Measurements from ENCODE around the gene SPECC1L. TPM values are rescaled to one million over a fixed set of nuclear protein-coding genes. Genes with fewer than 3 reads are reported as not detected.
"Not testable (repeated sequence)": the region's sequence is repeated elsewhere in the genome, so short reads cannot be mapped to it uniquely, and the experiment has no call there.

Gene SPECC1L
- total and polyA plus RNA-seq, 8 donors: 6.0 to 53.1 (median 21.8) TPM

- H3K4me1 ChIP-seq: peaks cover 4 to 64% (median 37%) of the 10 kb centered on the region in 4 donors
- no peak for TF ChIP-seq POLR2AphosphoS5 (IDR thresholded peaks at IDR 0.05)
- no peak for TF ChIP-seq POLR2A (IDR thresholded peaks at IDR 0.05)
- TF ChIP-seq CTCF (IDR thresholded peaks at IDR 0.05): no peak
- TF ChIP-seq EP300 (IDR thresholded peaks at IDR 0.05): no peak
- no peaks in the 10 kb centered on the region for H3K27me3 ChIP-seq
- no peak for DNase-seq
- H3K27ac ChIP-seq: no peak overlapping the region
- H3K36me3 ChIP-seq: no peaks in the 10 kb centered on the region
- H3K4me3 ChIP-seq: no peak overlapping the region
- WGBS, 5 donors: 69 to 79% (median 72%) methylated on average over 2 of the region's 2 CpGs
- intact Hi-C loops (cut with DNase I; ENCODE audit: low total_unique reads): no loop called here
- no peaks in the 10 kb centered on the region for H3K9me3 ChIP-seq
These were observed 14.1 kb downstream of the SPECC1L start for GRCh38 chr22:24284747-24285203.

GRCh38 chr22:24285245-24285644 lies 14.6 kb downstream of the SPECC1L start:
- TF ChIP-seq POLR2AphosphoS5 (IDR thresholded peaks at IDR 0.05) (no peak), EP300 (IDR thresholded peaks at IDR 0.05) (no peak), CTCF (IDR thresholded peaks at IDR 0.05) (no peak), POLR2A (IDR thresholded peaks at IDR 0.05) (no peak)
- 58 to 70% (median 65%) methylated on average over 4 of the region's 4 CpGs for WGBS, 5 donors
- H3K27me3 ChIP-seq: no peaks in the 10 kb centered on the region
- no peak overlapping the region for H3K4me3 ChIP-seq
- no peak overlapping the region for H3K27ac ChIP-seq
- no peaks in the 10 kb centered on the region for H3K36me3 ChIP-seq
- intact Hi-C loops (cut with DNase I; ENCODE audit: low total_unique reads): no loop called here
- no peaks in the 10 kb centered on the region for H3K9me3 ChIP-seq
- no peak for DNase-seq
- peaks cover 9 to 69% (median 42%) of the 10 kb centered on the region in 4 donors for H3K4me1 ChIP-seq

GRCh38 chr22:24287212-24287611 lies 16.6 kb downstream of the SPECC1L start:
- H3K9me3 ChIP-seq; intact Hi-C loops (cut with DNase I; ENCODE audit: low total_unique reads); H3K27me3 ChIP-seq; H3K36me3 ChIP-seq; H3K27ac ChIP-seq; H3K4me3 ChIP-seq; DNase-seq: not testable (repeated sequence)
- 74 to 95% (median 88%) methylated on average over 3 to 8 of the region's 9 CpGs for WGBS, 5 donors
- peaks cover 16 to 86% (median 53%) of the 10 kb centered on the region in 4 donors for H3K4me1 ChIP-seq

- H3K36me3 ChIP-seq; intact Hi-C loops (cut with DNase I; ENCODE audit: low total_unique reads); H3K9me3 ChIP-seq; DNase-seq; H3K27me3 ChIP-seq; H3K4me3 ChIP-seq: not testable (repeated sequence)
- H3K4me1 ChIP-seq: peaks cover 18 to 83% (median 54%) of the 10 kb centered on the region in 4 donors
- 74 to 86% (median 80%) methylated on average over 5 to 6 of the region's 6 CpGs for WGBS, 5 donors
- peak overlapping the region in 3 of 5 donors; percentile 10 to 71 (median 69) for H3K27ac ChIP-seq
These were observed 17.2 kb downstream of the SPECC1L start for GRCh38 chr22:24287801-24288200.

- intact Hi-C loops (cut with DNase I; ENCODE audit: low total_unique reads): no loop called here
- Histone ChIP-seq H3K9me3 (no peaks in the 10 kb centered on the region), H3K27ac (peak overlapping the region in 4 of 5 donors; percentile 54 to 71 (median 62)), H3K36me3 (no peaks in the 10 kb centered on the region), H3K4me1 (peaks cover 18 to 81% (median 51%) of the 10 kb centered on the region in 4 donors), H3K27me3 (no peaks in the 10 kb centered on the region), H3K4me3 (no peak overlapping the region)
- no peak for TF ChIP-seq EP300 (IDR thresholded peaks at IDR 0.05)
- TF ChIP-seq POLR2AphosphoS5 (IDR thresholded peaks at IDR 0.05): peak; percentile 18 to 46 (median 25)
- peak in 1 of 2 donors; percentile 77 for DNase-seq
- 16 to 35% (median 20%) methylated on average over 4 of the region's 4 CpGs for WGBS, 5 donors
These were observed 18.5 kb downstream of the SPECC1L start for GRCh38 chr22:24289114-24289513.

GRCh38 chr22:24289741-24290163 lies 19.1 kb downstream of the SPECC1L start:
- intact Hi-C loops (cut with DNase I; ENCODE audit: low total_unique reads): no loop called here
- Histone ChIP-seq H3K27ac (peak overlapping the region in 4 of 5 donors; percentile 54 to 71 (median 62)), H3K27me3 (no peaks in the 10 kb centered on the region), H3K4me3 (no peak overlapping the region), H3K4me1 (peaks cover 18 to 80% (median 52%) of the 10 kb centered on the region in 4 donors), H3K36me3 (no peaks in the 10 kb centered on the region), H3K9me3 (no peaks in the 10 kb centered on the region)
- WGBS, 5 donors: 23 to 39% (median 28%) methylated on average over 4 of the region's 4 CpGs
- no peak for DNase-seq
- TF ChIP-seq CTCF (IDR thresholded peaks at IDR 0.05) (no peak), EP300 (IDR thresholded peaks at IDR 0.05) (no peak), POLR2A (IDR thresholded peaks at IDR 0.05) (no peak)

Measured in stomach (tissue), 9 donors.